ENCODE data around the gene CARD6.

DNA sequence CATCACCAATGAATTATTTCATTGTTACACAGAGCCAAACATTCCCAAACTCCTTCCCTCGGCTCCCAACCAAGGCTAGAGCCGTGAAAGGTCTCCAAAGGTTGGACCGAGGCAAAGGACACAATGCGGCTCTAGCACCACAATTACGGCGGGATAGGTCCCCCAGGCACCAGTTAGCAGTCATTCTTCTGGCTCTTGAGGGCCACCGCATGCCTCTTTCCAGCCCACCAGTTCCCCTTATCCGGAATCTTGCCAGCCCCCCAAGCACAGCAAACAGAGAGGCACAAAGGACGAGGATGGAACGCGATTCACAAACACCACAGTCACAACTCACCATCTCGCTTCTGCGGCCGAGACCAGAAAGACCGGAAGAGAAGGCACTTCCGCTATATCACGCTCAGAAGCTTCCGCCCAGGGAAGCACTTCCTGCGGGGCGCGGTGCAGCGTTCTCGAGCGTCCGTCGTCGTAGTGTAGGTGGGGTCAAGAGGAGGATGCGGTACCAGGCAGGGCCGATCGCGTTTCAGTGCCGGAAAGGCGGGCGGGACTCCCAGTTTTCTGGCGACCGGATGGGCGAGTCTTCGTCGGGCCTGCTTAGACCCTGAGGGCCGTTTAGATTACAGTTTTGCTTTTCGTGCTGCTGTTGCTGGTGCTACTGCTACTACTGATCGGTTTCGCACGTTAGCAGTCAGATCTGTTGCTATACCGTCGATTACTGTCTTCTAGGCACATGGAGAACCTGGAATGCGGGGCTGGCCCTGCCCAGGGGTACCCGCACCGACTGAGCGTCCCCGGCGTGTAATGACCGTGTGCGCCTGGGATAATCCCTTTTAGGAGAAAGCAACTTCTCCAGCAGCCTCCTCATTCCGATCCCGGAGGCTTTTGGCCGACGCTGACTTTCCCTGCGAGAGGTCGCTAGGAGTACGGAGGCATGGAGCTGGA lies 6.0 kb upstream of the CARD6 start, which contains the start of gene RPL37:
- TF ChIP-seq POLR2A (IDR thresholded peaks at IDR 0.05): peak; percentile 49
- TF ChIP-seq, protein P1, sequence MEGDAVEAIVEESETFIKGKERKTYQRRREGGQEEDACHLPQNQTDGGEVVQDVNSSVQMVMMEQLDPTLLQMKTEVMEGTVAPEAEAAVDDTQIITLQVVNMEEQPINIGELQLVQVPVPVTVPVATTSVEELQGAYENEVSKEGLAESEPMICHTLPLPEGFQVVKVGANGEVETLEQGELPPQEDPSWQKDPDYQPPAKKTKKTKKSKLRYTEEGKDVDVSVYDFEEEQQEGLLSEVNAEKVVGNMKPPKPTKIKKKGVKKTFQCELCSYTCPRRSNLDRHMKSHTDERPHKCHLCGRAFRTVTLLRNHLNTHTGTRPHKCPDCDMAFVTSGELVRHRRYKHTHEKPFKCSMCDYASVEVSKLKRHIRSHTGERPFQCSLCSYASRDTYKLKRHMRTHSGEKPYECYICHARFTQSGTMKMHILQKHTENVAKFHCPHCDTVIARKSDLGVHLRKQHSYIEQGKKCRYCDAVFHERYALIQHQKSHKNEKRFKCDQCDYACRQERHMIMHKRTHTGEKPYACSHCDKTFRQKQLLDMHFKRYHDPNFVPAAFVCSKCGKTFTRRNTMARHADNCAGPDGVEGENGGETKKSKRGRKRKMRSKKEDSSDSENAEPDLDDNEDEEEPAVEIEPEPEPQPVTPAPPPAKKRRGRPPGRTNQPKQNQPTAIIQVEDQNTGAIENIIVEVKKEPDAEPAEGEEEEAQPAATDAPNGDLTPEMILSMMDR (IDR thresholded peaks at IDR 0.05): no peak
- TF ChIP-seq POLR2AphosphoS5 (IDR thresholded peaks at IDR 0.05): peak; percentile 94 to 99 (median 97)

All from breast epithelium (tissue), 3 donors.